GM23248 (cell line): ENCODE data around the gene RIMS3. TPM values are rescaled to one million over a fixed set of nuclear protein-coding genes. Genes with fewer than 3 reads are reported as not detected.

Experiments
- DNase-seq: peaks from one replicate; pipeline ENCODE4 v3.0.0-alpha.2; 2015
- H2AFZ ChIP-seq: fragments of 200-600 bp; sonication (generic); 2 replicates; pipeline ENCODE4 v1.6.1; 2016; ENCODE audit warnings: antibody characterized with exemption
- H3F3A ChIP-seq: fragments of 200-600 bp; sonication (generic); 2 replicates; pipeline ENCODE4 v1.6.1; 2016; ENCODE audit warnings: mild to moderate bottlenecking, antibody characterized with exemption, mixed run types; ENCODE audit not compliant: insufficient read depth
- H3K27ac ChIP-seq: fragments of 200-600 bp; sonication (generic); 2 replicates; pipeline ENCODE4 v1.5.1; 2016; ENCODE audit warnings: mild to moderate bottlenecking
- H3K27me3 ChIP-seq: fragments of 200-600 bp; sonication (generic); replicated peaks from 2 replicates; pipeline ENCODE4 v1.6.1; 2016; ENCODE audit warnings: mild to moderate bottlenecking; ENCODE audit not compliant: insufficient read depth
- H3K36me3 ChIP-seq: fragments of 200-600 bp; sonication (generic); 2 replicates; pipeline ENCODE4 v1.6.1; 2016; ENCODE audit warnings: low read depth, mild to moderate bottlenecking
- H3K4me1 ChIP-seq: fragments of 200-600 bp; sonication (generic); 2 replicates; pipeline ENCODE4 v1.6.1; 2016; ENCODE audit warnings: mild to moderate bottlenecking; ENCODE audit not compliant: insufficient read depth
- H3K4me2 ChIP-seq: fragments of 200-600 bp; sonication (generic); one replicate; pipeline ENCODE4 v1.6.1; 2016; ENCODE audit warnings: mild to moderate bottlenecking; ENCODE audit not compliant: unreplicated experiment
- H3K4me3 ChIP-seq: fragments of 200-600 bp; sonication (generic); 2 replicates; pipeline ENCODE4 v1.5.1; 2016; ENCODE audit warnings: mild to moderate bottlenecking
- H3K79me2 ChIP-seq: fragments of 200-600 bp; sonication (generic); 2 replicates; pipeline ENCODE4 v1.6.1; 2016; ENCODE audit warnings: mild to moderate bottlenecking; ENCODE audit not compliant: insufficient read depth
- H3K9ac ChIP-seq: fragments of 200-600 bp; sonication (generic); 2 replicates; pipeline ENCODE4 v1.6.1; 2016; ENCODE audit warnings: mild to moderate bottlenecking
- H3K9me2 ChIP-seq: fragments of 200-600 bp; sonication (generic); 2 replicates; pipeline ENCODE4 v1.6.1; 2016; ENCODE audit warnings: mixed run types, mild to moderate bottlenecking, moderate library complexity; ENCODE audit not compliant: insufficient read depth
- H3K9me3 ChIP-seq: fragments of 200-600 bp; sonication (generic); one replicate; pipeline ENCODE4 v1.6.1; 2017; ENCODE audit warnings: low read depth
- H4K20me1 ChIP-seq: fragments of 200-600 bp; sonication (generic); 2 replicates; pipeline ENCODE4 v1.6.0; 2016; ENCODE audit not compliant: insufficient read depth
- EZH2 ChIP-seq: fragments of 200-600 bp; sonication (generic); IDR thresholded peaks from 2 replicates; pipeline ENCODE4 v1.6.1; 2018; ENCODE audit warnings: antibody characterized with exemption, mild to moderate bottlenecking; ENCODE audit not compliant: insufficient read depth, poor library complexity, severe bottlenecking
- EZH2phosphoT487 ChIP-seq: fragments of 200-600 bp; sonication (generic); IDR thresholded peaks from 2 replicates; pipeline ENCODE4 v1.6.1; 2018; ENCODE audit warnings: antibody characterized with exemption, moderate library complexity, mild to moderate bottlenecking, low read depth; ENCODE audit not compliant: insufficient read depth
- WGBS, 2 experiments: methylation state at CpG; one replicate each; pipeline ENCODE4 v1.1.6; 2015 to 2017; ENCODE audit warnings: low lambda C conversion rate in 2 of 2, low coverage in 1 of 2; ENCODE audit errors: missing lambda C conversion rate in 2 of 2; 5-methylcytosine and 5-hydroxymethylcytosine counted together
- in situ Hi-C: fragments of 300-500 bp; cut with MboI; formaldehyde crosslinking; loops from 2 replicates; pipeline ENCODE4 v1.15.0; 2020
- polyA plus RNA-seq: library from polyadenylated mRNA; unstranded; fragments of >200 nt; fragmentation: Nextera tagmentation; extraction: Ambion mirVana; gene quantifications from 2 replicates; pipeline ENCODE4 v1.2.1, GENCODE V29; 2016
- total RNA-seq: library from RNA; depleted of rRNA; stranded (reverse); fragments of >200 nt; shearing (Covaris generic); gene quantifications from 2 replicates; pipeline ENCODE4 v1.2.3, GENCODE V29; 2014

RIMS3 gene
- total and polyA plus RNA-seq, 2 experiments from 2014 or later, result 0.18 TPM; not detected in 1

DNA sequence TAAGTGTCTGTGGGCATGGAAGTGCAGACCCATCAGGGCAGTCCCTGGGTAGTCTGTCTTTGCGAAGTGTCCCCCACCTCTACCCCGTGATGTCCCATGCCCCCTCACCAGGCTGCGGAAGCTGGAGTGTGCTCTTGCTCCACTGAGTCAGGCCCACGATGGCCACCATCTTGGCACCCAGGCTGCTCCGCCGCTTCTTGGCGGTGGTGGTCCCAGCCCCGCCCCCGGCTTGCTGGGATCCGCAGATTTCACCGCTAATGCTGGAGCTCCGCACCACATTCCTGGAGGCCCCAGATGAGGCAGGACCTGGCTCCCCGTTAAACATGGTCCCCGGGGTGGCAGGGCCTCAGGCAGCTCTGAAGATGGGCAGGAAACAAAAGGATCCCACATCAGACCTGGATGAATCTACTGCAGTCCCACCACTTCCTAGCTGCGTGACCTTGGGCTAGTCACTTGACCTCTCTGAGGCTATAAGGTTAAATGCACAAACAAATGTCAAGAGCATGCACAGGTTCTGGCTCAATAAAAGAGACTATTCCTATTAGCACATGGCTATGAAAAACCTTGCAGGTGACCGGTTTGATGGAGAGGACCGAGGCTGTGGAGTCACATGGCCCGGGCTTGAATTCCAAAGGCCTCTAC lies 23.8 kb downstream of the RIMS3 start:
- Histone ChIP-seq H3K9me2 (no peaks in the 10 kb centered on the region), H3K36me3 (no peaks in the 10 kb centered on the region), H3K27ac (no peak overlapping the region), H3F3A (no peaks in the 10 kb centered on the region), H2AFZ (no peak overlapping the region), H3K79me2 (no peaks in the 10 kb centered on the region), H3K9ac (no peak overlapping the region), H3K27me3 (no peaks in the 10 kb centered on the region; the same call in 1 of the 2 replicates), H3K4me3 (no peak overlapping the region), H3K4me1 (no peaks in the 10 kb centered on the region), H4K20me1 (no peaks in the 10 kb centered on the region), H3K4me2 (no peak overlapping the region), H3K9me3 (no peaks in the 10 kb centered on the region)
- in situ Hi-C loops, result no loop called here
- no peak for DNase-seq
- WGBS, 2 experiments, result 73 to 76% methylated on average over 18 of the region's 18 CpGs
- TF ChIP-seq EZH2 (no peak), EZH2phosphoT487 (no peak)

DNA sequence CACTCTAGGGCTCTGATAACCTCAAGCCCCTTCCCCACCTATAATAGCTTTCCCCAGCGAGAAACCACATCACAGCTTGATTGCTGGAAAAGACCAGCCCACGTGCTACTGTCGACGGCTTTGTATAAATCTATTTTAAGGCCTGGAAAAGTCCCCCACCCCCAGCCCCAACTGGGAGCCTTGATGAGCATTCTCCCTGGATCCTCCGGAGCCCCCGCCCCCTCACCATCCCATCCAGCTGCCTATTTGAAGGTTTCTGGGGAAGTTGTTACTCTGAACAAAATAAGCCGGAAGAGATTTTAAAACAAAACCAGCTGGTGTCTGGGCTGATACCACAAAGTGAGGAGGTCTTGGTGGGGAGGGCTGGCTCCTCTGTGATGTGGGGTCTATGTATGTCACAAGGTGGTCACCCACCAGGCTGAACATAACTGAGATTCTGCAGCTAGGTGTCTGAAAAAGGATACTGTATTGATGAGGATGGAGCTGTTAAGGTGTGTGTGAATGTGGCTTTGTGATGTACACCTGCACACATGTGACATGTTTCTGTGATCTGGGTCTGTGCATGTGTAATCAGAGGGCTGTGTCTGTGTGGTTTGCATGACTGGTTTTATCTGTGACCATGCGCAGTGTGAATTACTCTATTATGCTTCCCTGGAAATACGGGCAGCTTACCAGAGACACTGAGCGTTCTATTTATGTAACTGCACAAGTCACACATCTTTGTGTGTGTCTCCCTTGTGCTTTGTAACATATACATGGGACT lies 25.0 kb downstream of the RIMS3 start:
- no peak overlapping the region for H3K4me3 ChIP-seq
- no peak overlapping the region for H2AFZ ChIP-seq
- no peak overlapping the region for H3K4me2 ChIP-seq
- H4K20me1 ChIP-seq, result no peaks in the 10 kb centered on the region
- no peaks in the 10 kb centered on the region for H3K4me1 ChIP-seq
- in situ Hi-C loops, result no loop called here
- no peaks in the 10 kb centered on the region for H3K36me3 ChIP-seq
- no peaks in the 10 kb centered on the region for H3K9me3 ChIP-seq
- WGBS, 2 experiments, result 37 to 38% methylated on average over 10 of the region's 10 CpGs
- H3K27me3 ChIP-seq, result no peaks in the 10 kb centered on the region; the same call in 1 of the 2 replicates
- H3F3A ChIP-seq, result no peaks in the 10 kb centered on the region
- TF ChIP-seq EZH2 (no peak), EZH2phosphoT487 (no peak)
- H3K9ac ChIP-seq, result no peak overlapping the region
- no peak for DNase-seq
- H3K9me2 ChIP-seq, result no peaks in the 10 kb centered on the region
- H3K27ac ChIP-seq, result no peak overlapping the region
- no peaks in the 10 kb centered on the region for H3K79me2 ChIP-seq

DNA sequence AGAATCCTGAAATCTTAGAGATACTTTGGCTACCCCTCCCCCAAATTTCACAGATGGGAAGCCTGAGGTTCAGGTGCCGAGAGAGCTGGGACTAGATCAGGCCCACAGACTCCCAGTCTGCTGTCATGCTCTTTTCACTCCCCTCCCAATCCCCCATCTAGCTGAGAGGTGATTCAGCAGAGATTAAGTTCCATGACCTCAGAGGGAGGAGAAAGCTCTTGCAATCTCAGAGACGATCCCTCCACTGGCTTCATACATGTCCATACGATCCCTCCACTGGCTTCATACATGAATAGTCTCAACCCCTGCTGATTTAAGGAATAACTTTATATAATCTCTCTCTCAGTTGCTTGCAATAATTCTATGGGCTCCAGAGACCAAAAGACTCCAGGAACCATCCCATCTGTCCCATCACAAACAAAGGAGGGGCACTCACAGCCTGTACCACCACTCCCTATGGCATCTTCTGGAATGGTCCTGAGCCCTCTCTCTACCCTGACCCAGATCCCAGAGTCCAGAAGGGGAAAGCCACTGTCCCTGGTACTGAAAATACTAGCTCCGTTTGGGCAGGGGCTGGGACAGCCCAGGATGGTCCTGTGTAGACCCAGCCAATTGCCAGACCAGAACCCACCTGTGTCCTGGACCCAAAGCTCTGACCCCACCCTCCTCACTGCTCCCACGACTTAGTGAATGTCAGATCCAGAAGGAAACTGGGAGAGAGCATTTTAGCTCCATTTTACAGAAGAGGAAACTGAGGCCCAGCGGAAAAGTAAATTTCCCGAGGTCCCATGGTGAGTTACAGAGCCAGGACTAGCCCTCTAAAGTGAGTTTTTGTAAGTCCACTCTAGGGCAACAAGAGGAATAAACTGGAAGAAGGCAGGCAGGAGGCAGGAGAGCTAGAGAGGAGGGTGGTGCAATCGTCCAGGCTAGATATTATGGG lies 27.1 kb downstream of the RIMS3 start:
- H2AFZ ChIP-seq, result no peak overlapping the region
- no peaks in the 10 kb centered on the region for H3K36me3 ChIP-seq
- no peak overlapping the region for H3K4me3 ChIP-seq
- in situ Hi-C loops, result no loop called here
- H3K9ac ChIP-seq, result no peak overlapping the region
- no peaks in the 10 kb centered on the region for H4K20me1 ChIP-seq
- WGBS, 2 experiments, result 49 to 51% methylated on average over 8 of the region's 8 CpGs
- no peak overlapping the region for H3K27ac ChIP-seq
- no peak overlapping the region for H3K4me2 ChIP-seq
- no peaks in the 10 kb centered on the region for H3K4me1 ChIP-seq
- DNase-seq, result peak; percentile 16
- no peaks in the 10 kb centered on the region; the same call in 1 of the 2 replicates for H3K27me3 ChIP-seq
- no peaks in the 10 kb centered on the region for H3K9me2 ChIP-seq
- H3K9me3 ChIP-seq, result no peaks in the 10 kb centered on the region
- no peaks in the 10 kb centered on the region; the same call in 1 of the 2 replicates for H3F3A ChIP-seq
- no peak for TF ChIP-seq EZH2
- TF ChIP-seq EZH2phosphoT487, result no peak
- no peaks in the 10 kb centered on the region for H3K79me2 ChIP-seq

DNA sequence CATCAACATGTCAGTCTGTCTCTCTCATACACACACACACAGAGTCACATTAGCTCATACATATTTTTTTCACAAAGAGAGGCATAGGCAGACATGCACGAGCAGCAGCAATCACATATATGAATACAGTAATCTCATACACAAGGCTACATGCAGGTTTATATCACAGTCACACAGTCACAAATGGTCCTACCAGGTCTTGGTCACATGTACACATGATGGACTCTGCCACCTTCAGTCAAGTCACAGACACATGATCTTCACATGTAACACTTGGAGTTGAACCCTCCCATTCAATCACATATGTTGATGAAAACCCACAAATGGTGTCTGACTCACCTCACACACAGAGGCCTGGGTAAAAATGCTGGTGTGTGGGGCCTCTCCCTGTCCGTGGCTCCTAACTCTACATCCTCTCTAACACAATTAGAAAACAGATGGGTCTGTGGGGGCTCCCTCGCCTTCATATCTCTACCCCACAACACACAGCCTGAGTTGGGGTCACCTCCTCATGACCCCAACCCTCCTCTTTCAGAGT lies 27.9 kb downstream of the RIMS3 start:
- no peak for DNase-seq
- Histone ChIP-seq H3K9me3 (no peaks in the 10 kb centered on the region), H3K4me1 (no peaks in the 10 kb centered on the region), H3K9me2 (no peaks in the 10 kb centered on the region), H4K20me1 (no peaks in the 10 kb centered on the region), H3F3A (no peaks in the 10 kb centered on the region; the same call in 1 of the 2 replicates), H3K36me3 (no peaks in the 10 kb centered on the region), H3K27me3 (no peaks in the 10 kb centered on the region; the same call in 1 of the 2 replicates), H2AFZ (no peak overlapping the region), H3K79me2 (no peaks in the 10 kb centered on the region), H3K4me2 (no peak overlapping the region), H3K4me3 (no peak overlapping the region), H3K27ac (no peak overlapping the region), H3K9ac (no peak overlapping the region)
- in situ Hi-C loops, result no loop called here
- no peak for TF ChIP-seq EZH2phosphoT487
- TF ChIP-seq EZH2, result no peak
- 22 to 28% methylated on average over 3 of the region's 3 CpGs for WGBS, 2 experiments
